EH (cell line): ENCODE results near the gene DNAH5.
A peak's percentile ranks its signal among the peaks of the same experiment; 100 is the strongest.

ENCODE experiments used
- DNase-seq: peaks from one replicate; pipeline ENCODE4 v3.0.0-alpha.2; 2015; ENCODE audit warnings: low read depth

DNAH5 gene

DNA sequence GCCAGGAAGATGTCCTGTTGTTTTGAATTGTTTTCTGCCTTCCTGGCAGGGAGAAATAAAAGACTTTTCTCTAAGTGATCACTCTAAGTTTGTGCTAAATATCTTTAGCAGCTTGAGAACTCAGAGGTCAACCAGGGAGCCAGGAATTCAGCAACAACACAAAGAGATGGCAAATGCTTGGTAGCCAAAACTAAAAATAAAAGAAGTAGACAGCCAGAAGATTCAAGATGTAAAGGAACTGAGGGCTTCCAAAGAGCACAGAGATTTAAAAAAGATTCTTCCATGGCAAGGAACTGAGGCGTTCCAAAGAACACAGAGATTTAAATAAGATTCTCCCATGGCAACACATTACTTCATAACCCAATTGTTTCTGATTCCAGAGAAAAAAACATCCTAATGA, 9.6 kb downstream of the DNAH5 start:
- no peak for DNase-seq

DNA sequence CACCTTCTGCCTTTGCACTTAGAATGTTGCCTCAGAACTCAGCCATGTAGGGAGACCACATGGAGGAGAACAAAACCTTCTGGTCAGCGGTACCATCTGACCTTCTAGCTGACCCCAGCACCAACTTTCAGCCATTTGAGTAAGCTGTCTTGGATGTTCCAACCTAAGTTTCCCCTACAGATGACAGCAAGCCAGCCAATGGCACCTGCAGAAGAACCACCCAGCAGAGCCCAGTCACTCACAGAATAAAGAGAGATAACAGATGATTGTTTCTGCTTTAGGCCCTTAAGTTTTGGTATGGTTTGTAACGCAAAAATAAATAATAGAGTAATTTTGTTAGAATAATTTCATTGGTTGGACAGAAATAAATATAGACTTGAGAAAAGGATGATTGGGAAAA, 10.4 kb downstream of the DNAH5 start:
- DNase-seq = no peak

DNA sequence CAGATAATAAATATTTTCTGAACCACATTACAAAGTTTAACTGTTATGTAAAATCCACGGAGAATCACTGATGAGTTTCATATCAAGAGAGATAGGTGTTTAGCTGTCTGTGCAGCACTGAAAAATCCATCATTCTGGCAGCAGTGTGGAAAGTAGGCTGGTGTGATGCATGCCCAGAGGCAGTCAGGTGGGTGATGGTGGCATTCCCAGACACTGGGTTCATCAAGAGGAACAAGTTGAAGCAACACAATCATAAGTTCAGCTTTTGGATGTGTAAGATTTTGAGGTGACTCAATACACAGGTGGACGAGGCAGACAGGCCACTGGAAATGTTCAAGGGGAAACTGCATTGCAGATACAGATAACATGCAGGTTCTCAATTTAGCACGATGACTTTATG, 11.9 kb downstream of the DNAH5 start:
- DNase-seq = no peak

DNA sequence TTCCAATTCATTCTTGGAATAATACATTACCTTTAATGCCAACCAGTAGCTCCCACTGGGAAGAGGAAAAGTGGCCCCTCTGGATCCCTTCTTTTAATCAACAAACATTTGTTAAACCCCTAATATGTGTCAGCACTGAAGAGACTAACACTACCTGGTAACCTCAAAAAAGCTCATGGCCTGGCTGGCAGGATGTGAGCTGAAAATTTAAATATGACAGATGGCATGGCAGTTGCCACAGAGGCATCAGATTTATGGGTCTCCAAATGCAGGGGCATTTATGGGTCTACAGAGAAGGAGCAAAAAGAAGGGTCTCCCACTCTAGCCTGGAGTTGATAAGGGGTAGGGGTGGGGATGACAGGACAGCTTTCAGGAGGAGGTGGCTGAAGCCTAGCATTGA, 12.5 kb downstream of the DNAH5 start:
- no peak for DNase-seq

DNA sequence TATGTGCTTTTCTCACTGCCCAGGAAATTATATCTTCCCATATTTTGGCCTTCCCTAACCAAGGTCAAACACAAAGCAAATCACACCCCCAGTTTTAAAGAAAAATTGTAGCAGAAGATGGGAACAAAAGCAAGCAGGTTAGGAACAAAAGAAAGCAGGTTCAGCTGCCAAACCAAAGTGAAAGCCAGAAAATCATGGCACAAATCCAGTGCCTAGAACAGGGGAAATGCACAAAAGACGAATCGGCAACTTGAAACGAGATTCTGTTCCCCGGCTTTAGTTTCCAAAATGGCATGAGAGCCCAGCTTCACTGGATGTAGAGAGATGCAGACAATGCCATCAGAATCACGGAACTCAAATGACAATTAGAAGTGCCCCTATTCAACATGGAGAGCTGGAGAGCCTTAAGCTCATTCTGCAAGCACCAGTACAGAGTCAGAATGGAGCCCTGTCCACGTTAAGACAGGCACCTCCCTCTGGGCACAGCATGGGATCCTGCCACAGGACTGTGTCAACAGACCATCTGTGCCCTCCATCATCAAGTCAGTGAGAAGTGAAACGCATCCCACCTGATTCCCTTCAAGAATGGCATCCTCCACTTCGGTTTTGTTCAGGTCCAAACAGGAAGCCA, 13.8 kb downstream of the DNAH5 start:
- no peak for DNase-seq

DNA sequence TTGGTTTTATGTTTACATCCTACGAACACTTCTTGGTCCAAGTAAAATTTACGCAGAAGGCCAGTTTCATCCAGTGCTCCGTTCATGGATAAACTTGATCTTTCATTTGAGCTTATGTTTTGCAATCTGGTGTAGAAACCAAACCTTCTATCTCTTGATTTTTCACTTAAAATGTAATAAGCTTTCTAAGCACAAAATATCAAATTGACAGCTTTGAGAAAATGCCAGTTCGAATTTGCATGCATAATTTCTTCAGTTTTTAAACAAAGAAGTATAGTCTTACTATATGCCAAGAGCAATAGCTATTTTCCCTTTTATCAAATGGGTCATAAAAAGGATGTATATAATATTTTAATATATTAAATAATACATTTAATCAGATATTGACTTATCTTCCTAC, 17.8 kb downstream of the DNAH5 start:
- DNase-seq = no peak

DNA sequence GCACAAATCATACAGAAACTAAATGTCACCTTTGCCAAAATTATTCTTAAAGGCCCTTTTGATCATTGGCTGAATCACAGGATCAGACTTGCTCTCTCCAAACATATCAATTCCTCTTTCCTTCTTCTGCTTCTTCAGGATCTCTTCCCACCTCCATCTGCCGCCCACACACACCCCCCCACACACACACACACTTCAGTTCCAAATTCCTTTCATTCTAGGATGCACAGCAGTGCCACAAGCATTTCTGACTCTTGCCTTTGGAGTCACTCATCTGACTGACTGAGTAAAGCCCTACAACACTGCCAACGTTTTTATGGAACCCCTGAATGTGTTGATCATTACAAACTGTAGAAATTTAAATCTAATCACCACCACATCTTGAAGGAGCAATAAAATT, 22.9 kb downstream of the DNAH5 start:
- peak; percentile 47 for DNase-seq

DNA sequence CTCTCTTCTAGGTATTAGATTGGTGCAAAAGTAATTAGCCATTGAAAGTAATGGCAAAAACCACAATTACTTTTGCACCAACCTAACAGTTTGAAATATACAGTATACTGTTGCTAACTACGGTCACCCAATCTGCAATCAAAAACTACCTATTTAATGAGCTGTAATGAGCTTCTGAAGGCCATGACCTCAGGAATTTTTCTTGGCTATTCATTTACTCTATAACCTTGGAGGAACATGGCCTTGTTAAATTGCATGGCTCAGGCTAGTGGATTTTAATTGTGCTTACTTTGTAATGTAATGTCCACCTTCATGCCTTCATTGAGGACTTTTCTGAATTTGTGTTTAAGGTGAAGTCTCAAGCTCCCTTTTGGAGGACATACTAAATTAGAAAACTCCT, 24.7 kb downstream of the DNAH5 start:
- no peak for DNase-seq

DNA sequence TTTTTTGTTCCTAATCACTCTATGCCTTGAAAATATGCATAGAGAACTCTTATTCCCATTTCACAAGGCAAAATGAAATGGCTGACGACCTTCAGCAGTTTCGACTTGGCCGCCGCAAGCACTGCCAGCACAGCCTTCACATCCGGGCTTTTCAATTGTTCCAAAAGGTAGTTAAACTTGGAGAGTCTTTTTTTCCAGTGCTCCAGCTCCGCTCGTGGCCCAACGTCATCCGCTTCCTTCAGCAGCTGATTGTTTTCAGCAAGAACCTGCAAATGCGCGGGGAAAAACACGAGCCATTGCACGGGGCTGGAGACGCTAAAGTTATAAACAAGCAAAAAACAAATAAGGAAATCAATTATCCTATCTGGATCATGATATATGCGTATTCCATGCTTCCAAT, 25.4 kb downstream of the DNAH5 start:
- no peak for DNase-seq

DNA sequence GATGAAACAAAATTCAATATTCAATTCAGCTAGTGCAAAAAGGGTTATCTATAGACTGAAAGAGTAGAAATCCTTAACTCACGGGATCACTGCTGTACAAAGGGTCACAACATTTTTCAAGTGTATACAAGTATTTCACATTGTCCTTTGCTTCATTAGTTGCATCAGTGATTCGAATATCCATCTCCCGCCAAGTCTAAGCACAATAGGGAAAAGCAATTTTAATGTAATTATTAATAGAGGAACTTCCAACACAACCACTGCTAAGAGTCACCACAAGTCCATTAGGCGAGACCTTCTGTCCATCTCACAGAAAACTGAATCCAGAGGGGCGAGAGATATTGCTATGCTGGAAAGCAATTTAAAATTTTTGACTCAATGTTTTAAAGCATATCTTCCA, 27.4 kb downstream of the DNAH5 start:
- DNase-seq = no peak

DNA sequence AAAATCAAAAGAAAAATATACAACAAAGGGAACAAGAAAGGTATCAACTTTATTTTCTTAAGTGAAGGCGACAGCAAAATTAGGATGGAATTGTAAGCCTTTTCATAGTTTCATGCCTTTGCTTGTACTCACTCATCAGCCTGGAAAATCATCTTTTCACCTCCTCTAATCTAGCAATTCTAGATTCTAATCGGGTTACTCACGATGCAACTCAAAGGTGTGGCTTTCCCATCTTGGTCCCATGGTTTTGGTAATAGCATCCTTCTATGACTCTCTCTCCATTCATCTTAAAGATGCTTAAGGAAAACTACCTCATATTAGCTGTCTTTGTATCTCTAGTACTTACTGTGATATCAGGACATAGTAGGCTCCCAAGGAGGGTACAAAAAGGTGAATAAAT, 30.5 kb downstream of the DNAH5 start:
- no peak for DNase-seq

DNA sequence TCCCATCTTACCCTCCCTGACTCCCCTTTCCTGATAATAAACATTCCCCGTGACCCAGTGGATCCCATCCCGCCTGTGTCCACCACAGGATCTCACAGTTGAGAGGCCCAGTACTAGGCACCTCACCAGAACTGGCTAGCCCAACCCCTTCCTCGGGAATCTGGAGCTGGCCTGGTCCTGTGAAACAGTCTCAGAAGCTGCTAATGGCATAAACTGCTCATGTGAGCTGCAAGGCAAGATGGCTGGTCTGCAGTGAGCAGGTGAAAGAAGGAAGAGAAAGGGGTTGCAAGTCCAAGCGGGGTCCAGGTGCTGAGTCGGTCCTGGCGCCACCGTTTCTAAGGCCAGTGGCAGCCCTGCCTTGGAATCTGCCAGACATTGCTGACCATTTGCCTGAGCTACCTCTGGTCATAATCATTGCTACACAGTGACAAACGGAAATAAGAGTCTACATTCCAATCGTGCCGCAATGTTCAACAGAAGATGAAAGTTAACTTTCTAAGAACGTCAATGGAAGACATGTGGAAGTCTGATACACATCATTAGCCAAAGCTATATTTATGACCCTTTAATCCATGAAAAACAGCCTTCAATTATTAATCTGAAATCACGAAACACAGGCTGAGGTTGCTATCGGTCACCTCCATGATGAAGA, 33.7 kb downstream of the DNAH5 start:
- DNase-seq = no peak

DNA sequence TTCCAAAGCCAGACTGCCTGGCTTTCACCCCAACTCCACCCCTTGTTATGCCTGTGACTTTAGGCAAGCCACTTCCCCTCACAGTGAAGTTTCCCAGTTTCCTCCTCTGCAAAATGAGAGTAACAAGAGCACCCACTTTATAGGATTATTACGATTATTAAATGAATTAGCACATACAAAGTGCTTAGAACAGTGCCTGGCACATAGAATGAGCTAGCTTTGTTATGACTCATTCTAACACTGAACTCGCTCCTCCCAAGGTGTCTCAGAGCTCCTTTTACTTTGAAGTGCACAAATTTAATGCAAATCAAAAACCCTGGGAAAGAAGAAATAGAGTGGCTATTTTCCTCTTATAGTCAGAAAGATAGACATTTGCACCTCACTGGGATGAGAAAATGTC, 34.3 kb downstream of the DNAH5 start:
- DNase-seq = no peak

DNA sequence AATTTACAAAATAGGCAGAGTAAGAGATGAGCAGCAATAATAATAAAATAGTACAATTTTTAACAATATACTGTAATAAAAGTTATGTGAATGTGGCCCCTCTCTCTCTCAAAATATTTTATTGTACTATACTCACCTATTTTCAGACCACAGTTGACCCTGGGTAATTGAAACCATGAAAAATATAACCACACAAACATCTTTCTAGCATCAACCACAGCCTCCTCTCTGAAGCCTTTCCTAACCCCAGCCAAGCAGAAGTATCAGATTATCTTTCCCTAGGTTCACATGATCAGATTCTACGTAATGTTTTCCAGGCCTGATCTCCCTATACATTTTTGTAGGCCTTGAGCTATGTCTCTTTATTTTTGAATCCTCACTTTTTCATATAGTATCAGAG, 35.2 kb downstream of the DNAH5 start:
- no peak for DNase-seq

DNA sequence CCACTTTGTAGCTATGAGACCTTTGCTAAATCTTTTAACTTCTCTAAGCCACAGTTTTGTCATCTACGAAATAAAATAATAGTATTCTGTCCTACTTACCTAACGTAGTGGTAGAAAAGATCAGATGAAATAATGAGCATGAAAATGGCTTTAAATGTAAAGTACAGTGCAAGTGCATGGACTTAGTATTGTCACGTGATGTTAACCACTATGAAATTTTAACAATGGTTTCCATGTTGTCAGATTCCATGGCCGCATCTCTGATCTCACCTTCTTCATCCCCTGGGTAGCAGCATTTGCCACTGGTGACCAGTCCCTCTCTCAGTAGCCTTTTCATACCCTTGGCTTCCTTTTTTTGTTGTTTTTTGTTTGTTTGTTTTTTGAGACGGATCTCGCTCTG, 45.9 kb downstream of the DNAH5 start:
- no peak for DNase-seq

DNA sequence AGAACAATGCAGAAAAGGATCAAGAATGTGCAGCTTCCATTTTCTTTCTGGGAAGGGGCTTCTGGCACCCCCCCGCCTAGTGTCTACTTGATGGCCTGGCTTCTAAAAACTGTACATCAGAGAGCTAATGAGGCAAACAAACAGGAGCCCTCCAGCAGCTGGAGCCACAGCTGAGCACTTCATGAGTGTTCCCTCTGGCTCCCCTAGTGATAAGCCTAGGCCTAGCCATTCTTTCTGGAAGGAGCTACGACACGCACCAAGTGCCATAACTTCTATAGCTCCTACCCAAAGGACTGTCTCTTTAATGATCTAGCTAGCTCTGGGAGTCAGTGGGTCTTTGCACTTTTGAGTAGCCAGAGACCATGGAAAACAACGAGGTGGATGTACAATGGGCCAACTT, 66.1 kb downstream of the DNAH5 start:
- DNase-seq = no peak

DNA sequence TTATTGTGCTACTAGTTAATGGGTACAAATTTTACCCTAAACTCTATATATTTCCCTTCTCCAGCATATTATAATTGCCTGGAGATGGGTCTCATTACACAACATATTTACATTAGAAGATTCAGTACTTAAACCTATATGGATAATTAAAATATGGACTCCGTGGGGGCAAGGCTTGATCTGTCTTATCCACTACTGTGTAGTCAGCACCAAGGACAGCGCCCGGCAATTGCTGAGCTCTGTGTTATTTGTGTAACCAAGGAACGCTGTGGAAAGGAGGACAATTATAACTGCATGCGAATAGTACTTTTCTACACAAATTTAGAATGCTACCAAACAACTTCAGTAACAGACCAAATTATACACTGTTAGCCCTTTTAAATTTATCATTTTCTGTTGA, 77.7 kb downstream of the DNAH5 start:
- peak; percentile 55 for DNase-seq

DNA sequence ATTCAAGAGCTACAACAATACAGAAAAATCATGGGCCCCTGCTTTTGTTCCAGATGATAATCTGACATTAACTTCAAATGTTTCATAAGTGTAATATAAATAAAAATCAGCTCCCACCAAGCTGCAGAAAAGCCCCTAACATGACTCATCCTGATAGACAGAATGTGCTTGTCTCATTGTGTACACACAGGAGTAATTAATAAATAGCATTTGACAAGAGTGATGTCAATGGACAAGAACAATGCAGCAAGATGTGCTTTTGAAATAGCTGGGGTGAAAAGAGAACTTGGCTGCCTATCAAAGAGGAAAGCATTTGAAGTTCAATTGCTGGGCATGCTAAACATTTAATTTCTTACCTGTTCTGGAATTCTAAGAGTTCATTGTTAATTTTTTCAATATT, 79.2 kb downstream of the DNAH5 start:
- no peak for DNase-seq

DNA sequence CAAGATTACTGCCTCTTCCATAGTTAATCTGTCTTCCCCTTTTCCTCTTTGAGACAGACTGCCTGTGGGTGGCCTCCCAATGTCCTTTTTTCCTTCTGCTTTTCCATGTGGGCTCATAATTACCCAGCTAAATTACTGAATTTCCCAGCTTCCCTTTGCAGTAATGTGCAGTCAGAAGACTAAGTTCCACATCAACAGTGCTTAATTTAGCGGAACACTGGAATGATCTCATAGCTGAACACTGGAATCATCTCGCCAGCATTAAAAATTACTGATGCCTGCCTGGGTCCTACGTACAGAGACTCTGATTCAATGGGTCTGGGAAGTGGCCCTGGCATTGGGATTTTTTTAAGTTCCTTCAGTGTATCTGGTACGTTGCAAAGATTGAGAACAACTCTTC, 84.3 kb downstream of the DNAH5 start:
- DNase-seq = no peak

DNA sequence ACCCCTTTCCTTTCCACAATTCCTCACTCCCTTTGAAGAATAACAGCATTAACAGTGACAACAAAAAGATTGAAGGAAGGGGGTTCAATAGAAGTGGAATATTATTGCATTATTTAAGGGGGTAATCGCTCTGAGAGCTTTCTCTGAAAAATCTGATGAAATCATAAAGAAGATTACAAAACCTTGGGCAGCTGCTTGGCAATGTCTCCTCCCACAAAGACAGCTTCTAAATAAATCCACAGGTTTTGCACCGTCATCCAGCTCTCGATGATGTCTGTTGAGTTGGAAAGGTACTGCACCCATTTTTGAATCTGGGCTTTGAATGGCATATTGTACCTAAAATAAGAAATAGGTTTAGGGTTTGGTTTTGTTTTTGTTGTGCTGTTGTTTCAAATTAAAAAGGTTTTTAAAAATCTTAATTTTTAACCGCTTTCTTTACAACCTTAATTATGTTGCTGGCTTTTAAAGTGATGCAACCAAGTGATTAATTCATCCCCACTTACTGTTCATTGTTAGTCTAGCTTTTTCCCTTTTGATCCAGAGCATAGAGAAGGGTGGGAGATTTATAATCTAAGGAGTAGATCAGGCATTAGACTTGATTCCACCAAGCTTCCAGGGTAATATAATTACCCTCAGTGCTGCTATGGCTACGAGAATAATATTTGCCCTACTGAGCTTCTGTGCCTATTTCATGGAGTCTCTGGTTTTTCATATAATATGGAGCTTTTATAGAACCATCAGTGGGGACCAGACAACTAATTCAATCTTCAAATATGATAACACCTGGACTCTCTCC, 85.0 kb downstream of the DNAH5 start:
- DNase-seq = no peak

DNA sequence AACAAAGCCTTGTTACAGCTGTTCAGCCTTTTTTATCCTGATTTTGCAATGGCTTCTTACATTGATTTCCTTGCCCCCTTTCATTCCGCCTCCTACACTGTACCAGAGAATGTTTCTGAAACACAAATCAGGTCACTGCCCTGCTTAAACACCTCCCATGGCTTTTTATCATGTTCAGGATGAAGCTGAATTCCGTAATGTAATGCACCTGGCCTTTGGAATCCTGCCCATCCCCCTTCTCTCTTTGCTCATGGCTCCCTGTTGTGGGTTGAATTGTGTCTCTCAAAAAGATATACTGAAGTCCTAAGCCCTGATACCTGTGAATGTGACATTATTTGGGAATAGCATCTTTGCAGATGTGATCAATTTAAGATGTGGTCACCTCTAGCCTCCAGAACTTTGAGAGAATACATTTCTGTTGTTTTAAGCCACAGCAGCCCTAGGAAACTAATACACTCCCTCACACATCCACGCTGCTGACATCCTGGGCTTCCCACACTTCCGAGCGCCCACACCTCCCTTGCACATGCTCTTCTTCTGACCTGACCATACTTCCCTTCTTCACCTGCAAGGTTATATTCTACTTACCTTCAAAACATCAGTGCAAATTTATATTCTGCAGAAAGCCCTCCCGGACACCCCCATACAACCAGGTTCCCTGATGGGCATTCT, 101.2 kb downstream of the DNAH5 start:
- no peak for DNase-seq

DNA sequence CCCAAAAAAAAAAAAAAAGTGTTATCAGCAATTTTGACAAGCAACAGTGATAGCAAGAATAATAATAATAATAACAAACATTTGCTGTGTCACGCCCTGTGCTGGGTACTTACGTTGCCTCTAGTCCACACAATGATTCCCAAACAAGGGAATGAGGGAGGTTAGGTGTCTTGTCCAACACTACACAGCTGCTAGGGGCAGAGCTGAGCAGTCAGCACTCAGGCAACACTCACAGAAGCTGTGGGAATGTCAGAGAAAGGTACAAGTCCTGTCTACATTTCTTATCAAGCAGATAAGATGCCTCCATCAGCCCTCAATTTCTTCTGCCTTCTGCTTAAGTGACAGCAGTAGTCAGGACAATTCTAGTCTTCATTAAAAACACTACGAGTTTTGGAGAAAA, 111.0 kb downstream of the DNAH5 start:
- no peak for DNase-seq

DNA sequence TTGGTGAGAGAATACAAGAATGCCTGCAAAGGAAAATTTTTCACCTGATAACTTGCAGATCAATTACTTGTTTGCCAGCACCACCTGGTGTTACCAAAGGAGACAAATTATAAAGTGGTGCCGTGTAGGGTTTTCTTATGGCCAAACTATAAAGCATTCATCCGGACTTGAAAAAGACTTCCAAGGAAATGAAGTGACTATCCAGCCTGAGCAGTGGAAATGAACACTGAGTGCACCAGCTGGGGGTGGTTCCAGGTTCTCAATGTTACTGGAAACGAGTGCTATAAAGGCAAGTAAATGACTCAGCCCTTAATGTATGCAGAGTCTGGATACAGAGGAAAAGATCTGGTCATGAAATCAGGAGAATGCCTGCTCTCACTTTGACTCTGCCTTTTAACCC, 113.1 kb downstream of the DNAH5 start:
- DNase-seq = peak; percentile 8
